ENCODE results near the gene MOB2. TPM values are rescaled to one million over a fixed set of nuclear protein-coding genes. Genes with fewer than 3 reads are reported as not detected.

The MOB2 gene
- total RNA-seq, 4 donors from 2014 or later, result 84.8 to 126 (median 93.8) TPM

GRCh38 chr11:1447845-1448825 is 38.4 kb downstream of the MOB2 start:
- 53 to 63% methylated on average over 33 to 47 of the region's 49 CpGs for WGBS, 2 donors
- no peak for DNase-seq (ENCODE audit: low spot score in 2 of 2)
- intact Hi-C loops (cut with DNase I; ENCODE audit: low total_unique reads), result no loop called here
- TF ChIP-seq POLR2A (IDR thresholded peaks at IDR 0.05) (no peak), CTCF (IDR thresholded peaks at IDR 0.05) (no peak)
- no peak overlapping the region for H3K4me3 ChIP-seq (ENCODE audit: low read depth, poor library complexity, severe bottlenecking)

- WGBS, 2 donors, result 66 to 76% methylated on average over 6 to 8 of the region's 9 CpGs
- DNase-seq (ENCODE audit: low spot score in 2 of 2), result no peak
- no peak for TF ChIP-seq POLR2A (IDR thresholded peaks at IDR 0.05)
- TF ChIP-seq CTCF (IDR thresholded peaks at IDR 0.05), result no peak
- H3K4me3 ChIP-seq (ENCODE audit: low read depth, poor library complexity, severe bottlenecking), result no peak overlapping the region
- intact Hi-C loops (cut with DNase I; ENCODE audit: low total_unique reads), result no loop called here
Observed at GRCh38 chr11:1446623-1447022, 40.0 kb downstream of the MOB2 start.

DNA sequence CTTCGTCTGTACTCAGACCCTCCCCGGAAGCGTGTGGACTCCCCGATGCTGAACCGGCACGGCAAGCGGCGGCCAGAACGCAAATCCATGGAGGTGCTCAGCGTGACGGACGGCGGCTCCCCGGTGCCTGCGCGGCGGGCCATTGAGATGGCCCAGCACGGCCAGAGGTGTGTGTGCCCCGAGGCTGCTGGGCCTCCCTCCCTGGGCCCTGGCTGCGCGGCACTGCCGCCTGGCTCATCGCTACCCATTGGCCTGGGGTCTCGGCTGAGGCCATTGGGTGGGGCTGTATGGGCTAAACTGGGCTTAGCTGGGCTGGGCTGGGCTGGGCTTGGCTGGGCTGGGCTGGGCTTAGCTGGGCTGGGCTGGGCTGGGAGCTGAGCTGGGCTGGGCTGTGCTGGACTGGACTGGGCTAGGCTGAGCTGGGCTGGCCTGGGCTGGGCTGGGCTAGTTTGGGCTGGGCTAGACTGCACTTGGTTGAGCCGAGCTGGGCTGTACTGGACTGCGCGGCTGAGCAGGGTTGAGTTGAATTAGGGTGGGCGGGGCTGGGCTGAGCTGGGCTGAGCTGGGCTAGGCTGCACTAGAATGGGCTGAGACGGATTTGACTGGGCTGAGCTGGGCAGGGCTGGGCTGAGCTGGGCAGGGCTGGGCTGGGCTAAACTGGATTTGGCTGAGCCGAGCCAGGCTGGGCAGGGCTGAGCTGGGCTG is 40.7 kb downstream of the MOB2 start:
- 81 to 87% methylated on average over 20 to 27 of the region's 30 CpGs for WGBS, 2 donors
- intact Hi-C loops (cut with DNase I; ENCODE audit: low total_unique reads), result no loop called here
- no peak for TF ChIP-seq POLR2A (IDR thresholded peaks at IDR 0.05)
- TF ChIP-seq CTCF (IDR thresholded peaks at IDR 0.05), result no peak
- DNase-seq (ENCODE audit: low spot score in 2 of 2), result no peak
- no peak overlapping the region for H3K4me3 ChIP-seq (ENCODE audit: low read depth, poor library complexity, severe bottlenecking)

- TF ChIP-seq CTCF (IDR thresholded peaks at IDR 0.05), result no peak
- no peak for TF ChIP-seq POLR2A (IDR thresholded peaks at IDR 0.05)
- DNase-seq (ENCODE audit: low spot score in 2 of 2), result no peak
- intact Hi-C loops (cut with DNase I; ENCODE audit: low total_unique reads), result no loop called here
- WGBS, 2 donors, result 47 to 60% methylated on average over 28 to 32 of the region's 32 CpGs
- no peak overlapping the region for H3K4me3 ChIP-seq (ENCODE audit: low read depth, poor library complexity, severe bottlenecking)
Observed at GRCh38 chr11:1444823-1445422, 41.7 kb downstream of the MOB2 start.

- DNase-seq (ENCODE audit: low spot score in 2 of 2), result no peak
- no peak overlapping the region for H3K4me3 ChIP-seq (ENCODE audit: low read depth, poor library complexity, severe bottlenecking)
- intact Hi-C loops (cut with DNase I; ENCODE audit: low total_unique reads), result no loop called here
- WGBS, 2 donors, result 36 to 44% methylated on average over 8 to 11 of the region's 11 CpGs
- TF ChIP-seq POLR2A (IDR thresholded peaks at IDR 0.05) (no peak), CTCF (IDR thresholded peaks at IDR 0.05) (no peak)
Observed at GRCh38 chr11:1444321-1444720, 42.3 kb downstream of the MOB2 start.
